Endothelial cell of umbilical vein (primary cell): Measurements from ENCODE around the gene SETMAR.

Experiments
- EZH2 ChIP-seq: IDR thresholded peaks from 2 replicates; pipeline ENCODE4 v1.6.1; 2012; ENCODE audit warnings: borderline replicate concordance, low read depth, mild to moderate bottlenecking, moderate library complexity, low read length, inconsistent platforms; ENCODE audit not compliant: severe bottlenecking
- FOS ChIP-seq: IDR thresholded peaks from 2 replicates; pipeline ENCODE4 v1.6.1; 2011; ENCODE audit warnings: mild to moderate bottlenecking, low read length, moderate library complexity, borderline replicate concordance; ENCODE audit not compliant: insufficient read depth
- GATA2 ChIP-seq: IDR thresholded peaks from 2 replicates; pipeline ENCODE4 v1.7.0; 2011; ENCODE audit warnings: low read depth, mild to moderate bottlenecking, moderate library complexity, mixed read lengths, low read length; ENCODE audit not compliant: insufficient read length, insufficient read depth
- JUN ChIP-seq: IDR thresholded peaks from 2 replicates; pipeline ENCODE4 v1.6.1; 2011; ENCODE audit warnings: borderline replicate concordance, low read depth; ENCODE audit not compliant: insufficient read length, insufficient read depth
- POLR2A ChIP-seq: IDR thresholded peaks from 2 replicates; pipeline ENCODE4 v1.6.1; 2012; ENCODE audit warnings: low read depth, mild to moderate bottlenecking, control low read depth, low read length
- POLR2AphosphoS5 ChIP-seq: IDR thresholded peaks from 2 replicates; pipeline ENCODE4 v1.6.1; 2012; ENCODE audit warnings: low read depth, mild to moderate bottlenecking, control low read depth, low read length, moderate library complexity; ENCODE audit not compliant: insufficient read depth
- TF ChIP-seq, protein P1 (sequence below), 2 donors: IDR thresholded peaks; 1 replicate in 1 of 2; 2 replicates in 1 of 2; pipeline ENCODE4 v1.5.1; 2011; ENCODE audit warnings: low read length in 2 of 2, mild to moderate bottlenecking in 2 of 2, moderate library complexity in 2 of 2, control low read depth in 1 of 2, inconsistent platforms in 1 of 2, low read depth in 1 of 2; ENCODE audit not compliant: insufficient read depth in 1 of 2; ENCODE audit errors: extremely low read depth in 1 of 2
- TF ChIP-seq, protein P2 (sequence below): IDR thresholded peaks from 2 replicates; pipeline ENCODE4 v1.6.1; 2011; ENCODE audit not compliant: insufficient read depth, insufficient read length

DNA sequence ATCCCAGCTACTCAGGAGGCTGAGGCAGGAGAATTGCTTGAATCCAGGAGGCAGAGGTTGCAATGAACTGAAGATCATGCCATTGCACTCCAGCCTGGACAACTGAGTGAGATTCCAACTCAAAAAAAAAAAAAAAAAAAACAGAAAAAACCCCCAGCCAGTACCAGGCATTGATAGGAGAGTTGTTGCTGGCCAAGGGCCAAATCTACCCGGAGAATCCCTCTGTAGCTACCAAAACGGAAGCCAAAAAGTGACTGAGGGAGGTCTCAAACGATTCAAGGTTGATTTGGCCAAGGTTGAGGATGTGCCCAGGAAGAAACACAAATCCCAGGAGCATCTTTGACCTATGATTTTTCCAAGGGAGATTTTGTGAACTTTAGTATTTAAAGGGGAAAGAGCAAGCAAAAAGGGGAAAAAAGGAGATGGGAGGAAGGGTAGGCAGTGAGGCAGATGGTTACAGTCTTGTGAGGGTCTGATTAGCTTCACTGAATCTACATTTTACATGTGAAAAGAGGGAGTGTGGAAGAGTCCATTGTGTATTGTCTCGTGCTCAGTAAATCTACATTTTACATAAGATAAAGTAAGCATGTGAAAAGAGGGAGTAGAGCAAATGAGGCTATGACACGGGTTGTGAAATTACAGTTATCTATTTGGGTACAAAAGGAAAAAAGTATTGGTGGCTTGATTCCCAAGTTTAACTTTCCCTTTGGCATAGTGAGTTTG lies 32.8 kb downstream of the SETMAR start:
- TF ChIP-seq, protein P1, sequence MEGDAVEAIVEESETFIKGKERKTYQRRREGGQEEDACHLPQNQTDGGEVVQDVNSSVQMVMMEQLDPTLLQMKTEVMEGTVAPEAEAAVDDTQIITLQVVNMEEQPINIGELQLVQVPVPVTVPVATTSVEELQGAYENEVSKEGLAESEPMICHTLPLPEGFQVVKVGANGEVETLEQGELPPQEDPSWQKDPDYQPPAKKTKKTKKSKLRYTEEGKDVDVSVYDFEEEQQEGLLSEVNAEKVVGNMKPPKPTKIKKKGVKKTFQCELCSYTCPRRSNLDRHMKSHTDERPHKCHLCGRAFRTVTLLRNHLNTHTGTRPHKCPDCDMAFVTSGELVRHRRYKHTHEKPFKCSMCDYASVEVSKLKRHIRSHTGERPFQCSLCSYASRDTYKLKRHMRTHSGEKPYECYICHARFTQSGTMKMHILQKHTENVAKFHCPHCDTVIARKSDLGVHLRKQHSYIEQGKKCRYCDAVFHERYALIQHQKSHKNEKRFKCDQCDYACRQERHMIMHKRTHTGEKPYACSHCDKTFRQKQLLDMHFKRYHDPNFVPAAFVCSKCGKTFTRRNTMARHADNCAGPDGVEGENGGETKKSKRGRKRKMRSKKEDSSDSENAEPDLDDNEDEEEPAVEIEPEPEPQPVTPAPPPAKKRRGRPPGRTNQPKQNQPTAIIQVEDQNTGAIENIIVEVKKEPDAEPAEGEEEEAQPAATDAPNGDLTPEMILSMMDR (IDR thresholded peaks at IDR 0.05; ENCODE audit: extremely low read depth in 1 of 2, insufficient read depth in 1 of 2, low read depth in 1 of 2, low read length in 2 of 2), result no peak
- no peak for TF ChIP-seq POLR2AphosphoS5
- no peak for TF ChIP-seq JUN
- TF ChIP-seq GATA2, result no peak
- TF ChIP-seq, protein P2, sequence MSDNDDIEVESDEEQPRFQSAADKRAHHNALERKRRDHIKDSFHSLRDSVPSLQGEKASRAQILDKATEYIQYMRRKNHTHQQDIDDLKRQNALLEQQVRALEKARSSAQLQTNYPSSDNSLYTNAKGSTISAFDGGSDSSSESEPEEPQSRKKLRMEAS, result no peak
- no peak for TF ChIP-seq EZH2
- no peak for TF ChIP-seq POLR2A
- no peak for TF ChIP-seq FOS
